GM12801 (cell line): ENCODE data around the gene B3GNT5.

ENCODE experiments used
- TF ChIP-seq, protein P1 (sequence below): IDR thresholded peaks from one replicate; pipeline ENCODE4 v1.5.1; 2011; ENCODE audit warnings: control low read depth; ENCODE audit not compliant: insufficient read length; ENCODE audit errors: extremely low read depth

Gene B3GNT5

GRCh38 chr3:183212096-183212495 lies 41.0 kb upstream of the B3GNT5 start:
- TF ChIP-seq, protein P1, sequence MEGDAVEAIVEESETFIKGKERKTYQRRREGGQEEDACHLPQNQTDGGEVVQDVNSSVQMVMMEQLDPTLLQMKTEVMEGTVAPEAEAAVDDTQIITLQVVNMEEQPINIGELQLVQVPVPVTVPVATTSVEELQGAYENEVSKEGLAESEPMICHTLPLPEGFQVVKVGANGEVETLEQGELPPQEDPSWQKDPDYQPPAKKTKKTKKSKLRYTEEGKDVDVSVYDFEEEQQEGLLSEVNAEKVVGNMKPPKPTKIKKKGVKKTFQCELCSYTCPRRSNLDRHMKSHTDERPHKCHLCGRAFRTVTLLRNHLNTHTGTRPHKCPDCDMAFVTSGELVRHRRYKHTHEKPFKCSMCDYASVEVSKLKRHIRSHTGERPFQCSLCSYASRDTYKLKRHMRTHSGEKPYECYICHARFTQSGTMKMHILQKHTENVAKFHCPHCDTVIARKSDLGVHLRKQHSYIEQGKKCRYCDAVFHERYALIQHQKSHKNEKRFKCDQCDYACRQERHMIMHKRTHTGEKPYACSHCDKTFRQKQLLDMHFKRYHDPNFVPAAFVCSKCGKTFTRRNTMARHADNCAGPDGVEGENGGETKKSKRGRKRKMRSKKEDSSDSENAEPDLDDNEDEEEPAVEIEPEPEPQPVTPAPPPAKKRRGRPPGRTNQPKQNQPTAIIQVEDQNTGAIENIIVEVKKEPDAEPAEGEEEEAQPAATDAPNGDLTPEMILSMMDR = no peak

GRCh38 chr3:183212565-183212964 lies 40.5 kb upstream of the B3GNT5 start:
- TF ChIP-seq, protein P1 = no peak

GRCh38 chr3:183213415-183214276 lies 39.4 kb upstream of the B3GNT5 start:
- TF ChIP-seq, protein P1 = no peak

GRCh38 chr3:183214277-183214612 lies 38.8 kb upstream of the B3GNT5 start:
- TF ChIP-seq, protein P1 = no peak

- TF ChIP-seq, protein P1 = no peak
These were observed 37.4 kb upstream of the B3GNT5 start for GRCh38 chr3:183215591-183216202.

DNA sequence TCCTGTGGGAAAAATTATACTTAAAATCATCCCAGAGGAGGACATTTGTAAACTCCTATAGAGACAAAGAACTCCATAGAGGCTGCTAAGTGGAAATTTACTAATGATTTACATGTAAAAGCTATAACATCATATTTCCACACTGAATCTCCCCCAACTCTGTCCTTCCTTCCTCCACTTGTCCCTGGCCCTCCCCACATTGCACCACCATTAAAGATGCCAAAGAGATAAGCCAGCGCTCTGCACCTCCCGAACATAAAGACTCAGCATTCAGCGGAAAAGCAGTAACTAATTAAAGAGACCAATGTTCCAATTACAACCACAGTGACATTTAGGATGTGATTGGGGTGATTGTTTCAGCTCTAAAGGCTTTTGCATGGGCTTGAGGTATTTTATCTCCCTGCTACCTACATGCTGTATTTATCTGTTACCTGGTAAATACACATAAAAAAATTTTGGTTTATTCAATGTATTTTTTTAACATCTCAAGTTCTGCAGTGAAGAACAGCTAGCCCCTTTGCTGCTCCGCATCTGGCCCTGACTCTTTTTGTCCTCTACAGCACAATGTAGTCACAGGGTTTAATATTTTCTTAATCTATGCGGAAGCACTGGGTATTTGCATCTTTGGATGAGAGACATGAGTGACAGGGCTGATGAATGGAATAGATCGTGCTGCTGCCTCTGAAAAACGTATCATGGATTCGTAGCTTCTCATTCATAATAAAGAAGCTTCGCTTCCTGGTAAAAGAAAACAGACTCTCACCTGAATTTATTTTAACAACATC lies 35.3 kb upstream of the B3GNT5 start:
- TF ChIP-seq, protein P1 = no peak

- TF ChIP-seq, protein P1 = no peak
These were observed 34.2 kb upstream of the B3GNT5 start for GRCh38 chr3:183218826-183219225.
